GM21390 (cell line): ENCODE results near the gene PPP3CA.
A peak's percentile ranks its signal among the peaks of the same experiment; 100 is the strongest.
"Not testable (repeated sequence)": the region's sequence is repeated elsewhere in the genome, so short reads cannot be mapped to it uniquely, and the experiment has no call there.

Experiments used
- ATAC-seq: cut with Tn5 transposase; IDR thresholded peaks from one replicate; pipeline ENCODE4 v1.9.1; 2021; ENCODE audit not compliant: unreplicated experiment

PPP3CA gene

GRCh38 chr4:101019941-101020401, 327.4 kb downstream of the PPP3CA start:
- ATAC-seq: peak; percentile 43

DNA sequence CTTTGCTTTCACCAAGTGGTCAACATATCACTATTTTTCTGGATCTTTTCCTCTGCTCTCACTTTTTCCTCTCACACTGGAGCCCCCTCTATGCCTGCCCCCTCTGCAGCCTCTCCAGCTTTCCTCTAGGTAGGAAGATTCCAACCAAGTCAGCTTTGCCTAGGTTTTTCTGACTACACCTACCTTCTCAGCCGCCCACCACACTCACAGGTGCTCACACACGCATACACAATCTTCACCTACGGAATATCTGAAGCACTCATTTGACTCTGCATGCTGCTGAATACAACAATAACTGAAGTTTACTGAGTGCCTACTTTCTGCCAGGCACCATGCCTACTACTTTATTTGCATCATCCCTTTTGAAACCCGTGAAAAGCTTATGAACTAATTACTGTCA, 328.0 kb downstream of the PPP3CA start:
- ATAC-seq: no peak

- ATAC-seq: peak; percentile 68
Observed at GRCh38 chr4:101018836-101019235, 328.5 kb downstream of the PPP3CA start.

DNA sequence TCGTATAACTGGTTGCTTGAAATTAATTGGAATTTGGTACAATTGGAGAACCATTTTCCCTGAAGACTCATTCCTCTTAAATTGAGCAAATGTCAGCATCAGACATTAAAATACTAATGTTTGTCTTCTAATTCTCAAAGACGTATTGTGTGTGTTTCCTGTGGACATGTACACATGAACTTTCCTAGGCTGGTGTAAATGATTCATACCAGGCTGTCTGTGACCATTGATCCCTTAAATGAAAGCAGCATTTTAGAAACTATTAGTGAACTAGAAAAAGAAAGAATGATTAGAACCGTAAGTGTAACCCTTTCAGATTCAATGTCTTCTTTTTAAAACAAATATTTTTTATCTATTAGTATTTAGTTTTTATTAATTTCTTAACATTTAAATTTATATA, 332.9 kb downstream of the PPP3CA start:
- ATAC-seq: peak; percentile 38

DNA sequence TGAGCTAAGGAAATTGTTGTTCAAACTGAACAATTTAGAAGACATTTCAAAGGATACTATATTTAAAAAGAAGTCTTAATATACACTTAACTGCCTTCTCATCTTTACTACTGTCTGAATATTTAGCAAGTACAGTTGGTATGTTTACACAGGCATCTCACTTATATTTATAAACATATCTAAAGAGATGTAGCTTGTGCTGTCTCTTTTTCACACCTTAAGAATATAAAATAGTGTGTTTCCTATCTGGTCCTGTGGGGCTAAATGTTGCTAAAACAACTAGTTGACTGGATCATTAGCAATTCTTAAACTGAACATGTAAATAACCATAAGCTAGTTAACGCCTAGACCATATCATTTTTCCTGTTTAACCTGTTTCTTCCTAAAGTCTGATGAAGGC, 336.3 kb downstream of the PPP3CA start:
- ATAC-seq: no peak

- peak; percentile 72 for ATAC-seq
Observed at GRCh38 chr4:101009471-101009870, 337.9 kb downstream of the PPP3CA start.

GRCh38 chr4:101008503-101008902, 338.8 kb downstream of the PPP3CA start:
- no peak for ATAC-seq

- no peak for ATAC-seq
Observed at GRCh38 chr4:101005659-101006058, 341.7 kb downstream of the PPP3CA start.

DNA sequence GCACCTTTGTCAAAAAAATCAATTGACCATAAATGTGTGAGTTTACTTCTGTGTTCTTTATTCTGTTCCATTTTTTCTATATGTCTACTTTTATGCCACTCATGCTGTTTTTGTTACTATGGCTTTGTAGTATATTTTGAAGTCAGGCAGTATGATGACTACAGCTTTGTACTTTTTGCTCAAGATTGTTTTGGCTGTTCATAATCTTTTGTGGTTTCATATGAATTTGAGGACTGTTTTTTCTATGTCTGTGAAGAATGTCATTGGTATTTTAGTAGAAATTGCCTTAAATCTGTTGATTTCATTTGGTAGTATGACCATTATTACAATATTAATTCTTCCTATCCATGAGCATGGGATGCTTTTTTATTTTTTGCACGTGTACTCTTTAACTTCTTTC, 346.8 kb downstream of the PPP3CA start:
- no peak for ATAC-seq

DNA sequence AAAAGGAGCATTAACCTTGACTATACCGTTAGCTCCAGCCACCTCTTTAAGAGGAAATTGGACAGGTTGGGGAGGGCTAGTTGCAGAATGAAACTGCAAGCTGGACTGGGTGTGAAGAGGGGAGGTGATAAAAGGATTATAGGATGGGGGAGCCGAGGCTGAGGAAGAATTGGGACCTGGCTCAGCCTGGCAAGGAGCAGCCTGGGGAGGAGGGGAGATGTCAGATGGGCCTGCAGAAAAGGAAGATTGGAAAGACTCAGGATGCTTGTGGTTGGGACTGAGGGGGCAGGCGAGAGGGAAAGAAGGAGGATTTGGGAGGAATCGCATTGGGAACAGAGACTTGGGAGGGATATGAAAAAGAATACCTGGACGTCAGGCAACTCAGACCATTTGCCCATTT, 351.7 kb downstream of the PPP3CA start:
- ATAC-seq: no peak

- ATAC-seq: not testable (repeated sequence)
Observed at GRCh38 chr4:100995002-100995401, 352.3 kb downstream of the PPP3CA start.

- not testable (repeated sequence) for ATAC-seq
Observed at GRCh38 chr4:100991332-100992069, 355.8 kb downstream of the PPP3CA start.

- ATAC-seq: no peak
Observed at GRCh38 chr4:100989401-100989800, 357.9 kb downstream of the PPP3CA start.

GRCh38 chr4:100988876-100989275, 358.4 kb downstream of the PPP3CA start:
- no peak for ATAC-seq

- ATAC-seq: no peak
Observed at GRCh38 chr4:100986360-100986868, 360.9 kb downstream of the PPP3CA start.

DNA sequence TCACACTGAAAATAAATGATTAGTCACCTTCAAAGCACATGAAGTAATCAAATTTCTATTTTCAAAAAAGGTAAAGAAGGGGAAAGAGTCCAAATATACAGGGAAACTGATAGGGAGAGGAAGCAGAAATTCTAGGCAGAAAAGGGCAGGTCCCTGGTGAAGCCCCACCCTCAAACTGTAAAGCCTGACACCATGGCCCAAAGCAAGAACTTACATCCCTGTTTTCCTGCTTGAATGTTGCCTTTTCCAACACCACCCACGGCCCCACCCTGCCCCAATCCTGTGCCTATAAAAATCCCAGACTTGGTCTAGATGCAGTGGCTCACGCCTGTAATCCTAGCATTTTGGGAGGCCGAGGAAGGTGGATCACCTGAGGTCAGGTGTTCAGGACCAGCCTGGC, 361.8 kb downstream of the PPP3CA start:
- ATAC-seq: no peak

- no peak for ATAC-seq
Observed at GRCh38 chr4:100984901-100985300, 362.4 kb downstream of the PPP3CA start.

DNA sequence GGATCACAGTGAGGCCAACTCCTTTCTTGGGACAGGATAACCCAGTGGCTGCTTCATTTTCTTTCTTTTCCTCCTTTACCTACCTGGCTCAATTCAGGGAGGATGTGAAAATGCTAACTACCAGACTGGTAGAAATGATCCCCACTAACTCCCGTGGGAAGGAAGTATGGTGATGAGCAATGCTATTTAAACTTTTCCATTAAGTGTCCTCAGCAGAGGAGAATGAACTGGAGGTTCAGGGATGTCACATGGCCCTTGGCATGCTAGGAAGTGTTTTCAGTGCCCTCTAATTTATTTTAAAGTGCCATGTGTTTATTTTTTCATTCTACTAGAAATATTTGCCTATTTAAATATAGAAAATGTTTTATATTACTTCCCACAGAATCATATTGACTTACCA, 363.9 kb downstream of the PPP3CA start:
- ATAC-seq: no peak

DNA sequence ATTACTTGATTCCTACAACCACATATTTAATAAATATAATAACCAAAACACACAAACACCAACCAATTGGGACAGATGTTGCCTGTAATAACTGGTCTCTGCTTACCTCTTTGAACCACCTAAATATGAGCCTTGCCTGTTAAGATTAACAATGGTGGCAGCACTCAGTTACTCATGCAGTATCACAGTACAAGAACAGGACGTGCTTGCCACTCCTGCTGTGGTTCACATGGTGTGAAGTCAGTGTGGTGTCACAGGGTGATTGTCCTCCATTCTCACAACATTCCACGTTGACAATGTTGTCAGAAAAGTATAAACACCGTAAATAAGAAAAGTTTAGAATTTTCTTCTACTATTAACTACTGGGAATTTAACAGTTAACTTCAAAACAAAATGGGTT, 365.0 kb downstream of the PPP3CA start:
- ATAC-seq: no peak

GRCh38 chr4:100981447-100982204, 365.7 kb downstream of the PPP3CA start:
- ATAC-seq: no peak

GRCh38 chr4:100979736-100980135, 367.6 kb downstream of the PPP3CA start:
- ATAC-seq: no peak

DNA sequence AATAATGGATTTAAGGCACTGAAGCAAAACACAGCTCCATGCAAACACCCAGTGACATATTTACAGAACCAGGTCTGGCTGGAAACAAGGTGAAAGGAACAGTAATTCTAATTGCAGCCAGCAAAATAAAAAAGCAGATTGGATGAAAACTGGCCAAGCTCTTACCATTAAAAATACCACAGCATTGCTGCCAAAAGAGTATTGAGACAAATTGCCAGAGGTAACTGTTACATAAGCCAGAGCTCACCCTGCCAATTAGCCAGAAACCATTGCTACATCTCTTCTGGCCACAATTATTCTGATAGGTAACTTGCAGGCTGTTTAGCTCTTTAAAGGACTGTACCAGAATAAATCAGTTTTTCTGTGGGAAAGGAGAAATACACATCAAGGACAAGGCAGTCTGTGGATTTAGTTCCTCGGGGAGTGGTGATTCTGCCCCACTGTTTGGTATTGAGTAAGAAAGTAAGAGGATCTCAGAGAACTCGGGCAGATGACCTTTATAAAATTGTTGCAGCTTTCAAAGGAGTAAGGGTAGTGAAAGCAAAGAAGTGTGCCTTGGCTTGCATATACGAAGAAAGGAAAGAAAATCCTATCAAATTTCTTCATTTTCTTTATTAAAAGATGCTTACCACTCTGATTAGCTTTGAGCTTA, 369.5 kb downstream of the PPP3CA start:
- ATAC-seq: no peak
